AG04450 (cell line): ENCODE data around the gene SIKE1. TPM values are rescaled to one million over a fixed set of nuclear protein-coding genes. Genes with fewer than 3 reads are reported as not detected.
"Not testable (repeated sequence)": the region's sequence is repeated elsewhere in the genome, so short reads cannot be mapped to it uniquely, and the experiment has no call there.

Experiments used
- CTCF ChIA-PET: fragments of 300-600, 350-600 bp; formaldehyde crosslinking; extraction: SDS; loops from one replicate; lab custom pipeline; 2022; ENCODE audit warnings: antibody characterized with exemption, inconsistent platforms; lab: Charles Lee
- POLR2A ChIA-PET: fragments of 350-600 bp; formaldehyde crosslinking; extraction: SDS; loops from one replicate; lab custom pipeline; 2021; ENCODE audit warnings: antibody characterized with exemption, inconsistent platforms; lab: Yijun Ruan, JAX
- DNase-seq: peaks from one replicate; pipeline ENCODE4 v3.0.0-alpha.2; 2011; ENCODE audit warnings: low read depth, low spot score
- H3K27ac ChIP-seq: one replicate; pipeline ENCODE4 v1.5.1; 2012; ENCODE audit warnings: low read depth, low read length, control low read depth
- H3K27me3 ChIP-seq: one replicate; pipeline ENCODE4 v1.6.0; 2012; ENCODE audit warnings: low read length; ENCODE audit not compliant: control insufficient read depth, insufficient read depth
- H3K4me3 ChIP-seq: 2 replicates; pipeline ENCODE4 v1.5.1; 2011; ENCODE audit warnings: mild to moderate bottlenecking, low read depth, low read length, control low read depth
- H3K9me3 ChIP-seq: 2 replicates; pipeline ENCODE4 v1.5.1; 2012; ENCODE audit warnings: low read length; ENCODE audit not compliant: control insufficient read depth, insufficient read depth
- CTCF ChIP-seq: IDR thresholded peaks from 2 replicates; pipeline ENCODE4 v1.5.1; 2011; ENCODE audit warnings: low read depth, low read length, control low read depth, inconsistent platforms
- polyA plus RNA-seq: library from polyadenylated mRNA; depleted of rRNA; stranded (reverse); fragments of >200 nt; gene quantifications from 2 replicates; pipeline ENCODE4 v1.2.3, GENCODE V29; 2011

SIKE1 gene
- polyA plus RNA-seq, 1 experiment, result 58.5 TPM

GRCh38 chr1:114755006-114755931, 25.2 kb downstream of the SIKE1 start:
- ChIA-PET CTCF (no interaction called here), POLR2A (no interaction called here)
- no peak overlapping the region for H3K27ac ChIP-seq
- DNase-seq, result no peak
- TF ChIP-seq CTCF, result no peak
- H3K27me3 ChIP-seq, result no peaks in the 10 kb centered on the region
- no peaks in the 10 kb centered on the region; the same call in 1 of the 2 replicates for H3K9me3 ChIP-seq
- H3K4me3 ChIP-seq, result peak overlapping the region; percentile 100

GRCh38 chr1:114753702-114754101, 26.8 kb downstream of the SIKE1 start:
- H3K27me3 ChIP-seq, H3K9me3 ChIP-seq, CTCF ChIA-PET, DNase-seq, H3K27ac ChIP-seq, H3K4me3 ChIP-seq: not testable (repeated sequence)
- POLR2A ChIA-PET, result interaction anchor here (0.9 kb wide), 1 partner anchor 9 kb away, joined by 4 read pairs; no protein-coding TSS in a partner anchor

DNA sequence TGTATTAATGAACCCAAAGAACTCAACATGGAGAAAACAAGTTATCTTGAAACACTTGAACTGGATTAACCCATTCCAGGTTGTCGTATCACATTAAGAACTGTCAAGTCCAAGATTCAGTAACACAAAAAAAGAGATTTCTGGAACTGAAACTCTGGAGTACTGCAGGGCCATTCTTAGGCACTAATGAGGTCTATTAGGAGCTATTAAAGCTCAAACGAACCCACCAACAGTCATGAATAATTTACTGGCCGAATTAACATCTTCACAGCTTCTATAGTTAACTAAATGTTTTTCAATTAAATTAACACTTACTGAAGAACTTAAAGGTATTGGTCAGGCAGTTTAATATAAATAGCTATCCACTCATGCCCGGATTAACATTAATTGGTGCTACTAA, 27.3 kb downstream of the SIKE1 start:
- ChIA-PET POLR2A (interaction anchor here (0.9 kb wide), 1 partner anchor 8 kb away, joined by 4 read pairs; no protein-coding TSS in a partner anchor), CTCF (interaction anchor here (0.5 kb wide), 1 partner anchor 15 kb away, joined by 5 read pairs; no protein-coding TSS in a partner anchor)
- Histone ChIP-seq H3K9me3 (no peaks in the 10 kb centered on the region; the same call in 1 of the 2 replicates), H3K4me3 (no peak overlapping the region), H3K27me3 (no peaks in the 10 kb centered on the region), H3K27ac (no peak overlapping the region)
- no peak for TF ChIP-seq CTCF
- no peak for DNase-seq

DNA sequence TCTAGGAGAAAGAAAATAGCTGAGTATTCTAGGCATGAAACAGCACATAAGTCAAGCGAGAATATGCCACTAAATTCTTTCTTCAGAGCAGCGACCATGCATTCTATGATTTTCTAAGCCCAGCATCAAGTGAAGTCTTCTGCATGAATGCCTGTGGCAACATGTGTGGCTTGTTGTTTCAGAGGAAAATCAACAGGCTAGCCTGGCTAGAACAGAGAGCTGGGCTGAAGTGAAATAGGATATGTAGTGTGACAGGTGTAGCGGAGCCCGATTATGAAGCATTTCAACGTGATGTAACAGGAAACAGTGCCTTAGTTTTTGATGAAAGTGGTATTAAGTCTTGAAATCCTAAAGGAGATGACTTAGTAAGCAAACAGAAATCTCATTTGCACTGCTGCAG, 29.7 kb downstream of the SIKE1 start:
- Histone ChIP-seq H3K4me3 (no peak overlapping the region), H3K9me3 (no peaks in the 10 kb centered on the region), H3K27me3 (no peaks in the 10 kb centered on the region), H3K27ac (no peak overlapping the region)
- no peak for TF ChIP-seq CTCF
- POLR2A ChIA-PET, result interaction anchor here (0.7 kb wide), 1 partner anchor 23 kb away, joined by 3 read pairs; no protein-coding TSS in a partner anchor
- no peak for DNase-seq
- CTCF ChIA-PET, result no interaction called here

- TF ChIP-seq CTCF, result no peak
- ChIA-PET CTCF (interaction anchor here (0.7 kb wide), 1 partner anchor 340 kb away, joined by 3 read pairs; no protein-coding TSS in a partner anchor), POLR2A (interaction anchor here (0.6 kb wide), 1 partner anchor 87 kb away, joined by 4 read pairs; no protein-coding TSS in a partner anchor)
- no peak for DNase-seq
- Histone ChIP-seq H3K9me3 (no peaks in the 10 kb centered on the region), H3K27me3 (no peaks in the 10 kb centered on the region), H3K27ac (no peak overlapping the region), H3K4me3 (no peak overlapping the region)
Observed at GRCh38 chr1:114749835-114750234, 30.6 kb downstream of the SIKE1 start.
